B cell (primary cell): ENCODE measurements around the gene HRK.

Experiments
- CTCF ChIP-seq: fragments of 200-600 bp; IDR thresholded peaks from one replicate; pipeline ENCODE4 v1.8.0; 2022; ENCODE audit warnings: antibody characterized with exemption, mild to moderate bottlenecking
- EZH2 ChIP-seq: IDR thresholded peaks from 2 replicates; pipeline ENCODE4 v1.6.1; 2012; ENCODE audit warnings: borderline replicate concordance, low read depth, mild to moderate bottlenecking, moderate library complexity, low read length; ENCODE audit not compliant: insufficient read depth, poor library complexity, severe bottlenecking

- no peak for TF ChIP-seq CTCF
- no peak for TF ChIP-seq EZH2
Observed at GRCh38 chr12:116807546-116807945, 73.7 kb downstream of the HRK start.
